ENCODE measurements around the gene IL31.

IL31 gene

GRCh38 chr12:122208073-122208820 is 34.2 kb upstream of the IL31 start:
- no peak for TF ChIP-seq EZH2phosphoT487 (IDR thresholded peaks at IDR 0.05; ENCODE audit: low read length)
- no peak for TF ChIP-seq CTCF (IDR thresholded peaks at IDR 0.05; ENCODE audit: low read length)
- TF ChIP-seq EZH2 (optimal IDR thresholded peaks at IDR 0.05; ENCODE audit: low read depth, low read length) = no peak
- Histone ChIP-seq H3K9ac (ENCODE audit: low read length) (no peak overlapping the region), H3F3A (ENCODE audit: insufficient read depth, low read length) (no peaks in the 10 kb centered on the region), H3K4me2 (ENCODE audit: low read depth, low read length) (no peak overlapping the region), H3K4me3 (ENCODE audit: low read length) (no peak overlapping the region), H3K79me2 (ENCODE audit: low read length) (no peaks in the 10 kb centered on the region), H3K27me3 (replicated peaks; ENCODE audit: insufficient read depth, low read length) (no peaks in the 10 kb centered on the region), H3K9me3 (replicated peaks; ENCODE audit: insufficient read depth, low read length) (no peaks in the 10 kb centered on the region), H3K27ac (ENCODE audit: low read length) (no peak overlapping the region), H3K36me3 (replicated peaks; ENCODE audit: insufficient read depth, low read length) (no peaks in the 10 kb centered on the region), H3K4me1 (ENCODE audit: low read length) (no peaks in the 10 kb centered on the region), H3K9me2 (replicated peaks; ENCODE audit: insufficient read depth, low read length) (no peaks in the 10 kb centered on the region), H4K20me1 (ENCODE audit: insufficient read depth, low read length) (no peaks in the 10 kb centered on the region), H2AFZ (ENCODE audit: low read length) (no peak overlapping the region)
- DNase-seq = no peak

- Histone ChIP-seq H3K4me2 (ENCODE audit: low read depth, low read length) (no peak overlapping the region), H3K9ac (ENCODE audit: low read length) (no peak overlapping the region), H3K4me3 (ENCODE audit: low read length) (no peak overlapping the region), H3K4me1 (ENCODE audit: low read length) (no peaks in the 10 kb centered on the region), H3K36me3 (replicated peaks; ENCODE audit: insufficient read depth, low read length) (no peaks in the 10 kb centered on the region), H3F3A (ENCODE audit: insufficient read depth, low read length) (no peaks in the 10 kb centered on the region), H3K79me2 (ENCODE audit: low read length) (no peaks in the 10 kb centered on the region), H3K9me2 (replicated peaks; ENCODE audit: insufficient read depth, low read length) (no peaks in the 10 kb centered on the region), H3K27ac (ENCODE audit: low read length) (no peak overlapping the region), H3K9me3 (replicated peaks; ENCODE audit: insufficient read depth, low read length) (no peaks in the 10 kb centered on the region), H4K20me1 (ENCODE audit: insufficient read depth, low read length) (no peaks in the 10 kb centered on the region), H3K27me3 (replicated peaks; ENCODE audit: insufficient read depth, low read length) (no peaks in the 10 kb centered on the region), H2AFZ (ENCODE audit: low read length) (no peak overlapping the region)
- DNase-seq = no peak
- TF ChIP-seq EZH2 (optimal IDR thresholded peaks at IDR 0.05; ENCODE audit: low read depth, low read length) (no peak), CTCF (IDR thresholded peaks at IDR 0.05; ENCODE audit: low read length) (no peak), EZH2phosphoT487 (IDR thresholded peaks at IDR 0.05; ENCODE audit: low read length) (no peak)
Measured at GRCh38 chr12:122207391-122207790, 33.4 kb upstream of the IL31 start.

GRCh38 chr12:122206976-122207375 is 33.0 kb upstream of the IL31 start:
- H3K27ac ChIP-seq (ENCODE audit: low read length) = no peak overlapping the region
- H3F3A ChIP-seq (ENCODE audit: insufficient read depth, low read length) = no peaks in the 10 kb centered on the region
- H4K20me1 ChIP-seq (ENCODE audit: insufficient read depth, low read length) = no peaks in the 10 kb centered on the region
- no peaks in the 10 kb centered on the region for H3K27me3 ChIP-seq (replicated peaks; ENCODE audit: insufficient read depth, low read length)
- H3K4me3 ChIP-seq (ENCODE audit: low read length) = no peak overlapping the region
- H3K9me3 ChIP-seq (replicated peaks; ENCODE audit: insufficient read depth, low read length) = no peaks in the 10 kb centered on the region
- no peaks in the 10 kb centered on the region for H3K79me2 ChIP-seq (ENCODE audit: low read length)
- no peaks in the 10 kb centered on the region for H3K36me3 ChIP-seq (replicated peaks; ENCODE audit: insufficient read depth, low read length)
- H3K4me2 ChIP-seq (ENCODE audit: low read depth, low read length) = no peak overlapping the region
- no peak overlapping the region for H2AFZ ChIP-seq (ENCODE audit: low read length)
- H3K9me2 ChIP-seq (replicated peaks; ENCODE audit: insufficient read depth, low read length) = no peaks in the 10 kb centered on the region
- DNase-seq = no peak
- TF ChIP-seq EZH2 (optimal IDR thresholded peaks at IDR 0.05; ENCODE audit: low read depth, low read length) (no peak), CTCF (IDR thresholded peaks at IDR 0.05; ENCODE audit: low read length) (no peak), EZH2phosphoT487 (IDR thresholded peaks at IDR 0.05; ENCODE audit: low read length) (no peak)
- H3K9ac ChIP-seq (ENCODE audit: low read length) = no peak overlapping the region
- H3K4me1 ChIP-seq (ENCODE audit: low read length) = no peaks in the 10 kb centered on the region
